CD4-positive, alpha-beta T cell (primary cell): Measurements from ENCODE around the gene TIMM10. TPM values are rescaled to one million over a fixed set of nuclear protein-coding genes. Genes with fewer than 3 reads are reported as not detected.
A peak's percentile ranks its signal among the peaks of the same experiment; 100 is the strongest.

ENCODE experiments used
- ATAC-seq: fragments of 200-7000 bp; cut with Tn5 transposase; one replicate; pipeline ENCODE4 v1.10.0; 2022; ENCODE audit warnings: mild to moderate bottlenecking; ENCODE audit not compliant: poor library complexity
- CTCF ChIA-PET: fragments of 350-600 bp; sonication (Branson Sonifier 250); formaldehyde crosslinking; loops from one replicate; lab custom pipeline; 2021; ENCODE audit warnings: antibody characterized with exemption, inconsistent platforms; lab: Charles Lee
- POLR2A ChIA-PET: fragments of 350-600 bp; sonication (Branson Sonifier 250); formaldehyde crosslinking; loops from one replicate; lab custom pipeline; 2021; ENCODE audit warnings: antibody characterized with exemption, inconsistent platforms; lab: Charles Lee
- DNase-seq, 14 experiments: peaks; one replicate each; pipeline ENCODE4 v3.0.0-alpha.2; 2013 to 2020; ENCODE audit warnings: mixed read lengths in 2 of 14
- H3K27ac ChIP-seq, 2 donors: one replicate each; pipeline versions ENCODE4 v1.5.1 to v1.7.0; 2013; ENCODE audit warnings: low read length in 2 of 2, low read depth in 1 of 2, mild to moderate bottlenecking in 1 of 2
- H3K27me3 ChIP-seq, 2 experiments: 1 replicate in 1 of 2; 2 replicates in 1 of 2; pipeline versions ENCODE4 v1.6.1 to v1.7.0; 2013; ENCODE audit warnings: low read length in 2 of 2, control low read depth in 1 of 2, mild to moderate bottlenecking in 1 of 2, moderate library complexity in 1 of 2; ENCODE audit not compliant: insufficient read depth in 2 of 2, control insufficient read depth in 1 of 2
- H3K36me3 ChIP-seq: one replicate; pipeline ENCODE4 v1.6.1; 2013; ENCODE audit warnings: low read length, control low read depth; ENCODE audit not compliant: insufficient read depth
- H3K4me1 ChIP-seq: one replicate; pipeline ENCODE4 v1.6.1; 2013; ENCODE audit warnings: low read length, control low read depth; ENCODE audit not compliant: insufficient read depth
- H3K4me3 ChIP-seq: one replicate; pipeline ENCODE4 v1.5.1; 2013; ENCODE audit warnings: mild to moderate bottlenecking, low read length, moderate library complexity
- H3K9me3 ChIP-seq, 2 experiments: 1 replicate in 1 of 2; 2 replicates in 1 of 2; pipeline versions ENCODE4 v1.6.1 to v1.7.0; 2013; ENCODE audit warnings: low read length in 2 of 2, mild to moderate bottlenecking in 2 of 2, control low read depth in 1 of 2, moderate library complexity in 1 of 2; ENCODE audit not compliant: control insufficient read depth in 1 of 2, insufficient read depth in 1 of 2
- H3K27ac Mint-ChIP-seq: one replicate; pipeline ENCODE4 v1.8.0; 2020; ENCODE audit warnings: mixed read lengths
- H3K27me3 Mint-ChIP-seq: one replicate; pipeline ENCODE4 v1.8.0; 2021; ENCODE audit warnings: mixed read lengths
- H3K36me3 Mint-ChIP-seq: one replicate; pipeline ENCODE4 v1.8.0; 2021; ENCODE audit warnings: low read depth, mixed read lengths
- H3K4me1 Mint-ChIP-seq: one replicate; pipeline ENCODE4 v1.8.0; 2021; ENCODE audit warnings: low read depth, mixed read lengths
- H3K4me3 Mint-ChIP-seq: one replicate; pipeline ENCODE4 v1.8.0; 2020; ENCODE audit warnings: mild to moderate bottlenecking, mixed read lengths
- H3K9me3 Mint-ChIP-seq: one replicate; pipeline ENCODE4 v1.8.0; 2020; ENCODE audit warnings: mixed read lengths
- CTCF ChIP-seq: fragments of 200-600 bp; IDR thresholded peaks from one replicate; pipeline ENCODE4 v1.8.0; 2022; ENCODE audit warnings: antibody characterized with exemption, mild to moderate bottlenecking
- intact Hi-C, 2 experiments: fragments of 100-400 bp; cut with DNase I in 1 of 2; cut with micrococcal nuclease in 1 of 2; formaldehyde crosslinking; loops; one replicate each; pipeline versions ENCODE4 v1.15.1 to v1.9.0; 2023 to 2025; cut with DNase I, micrococcal nuclease
- total RNA-seq, 174 experiments: library from RNA in 2 of 174; stranded (reverse) in 2 of 174; gene quantifications; one replicate each; pipeline ENCODE4 v1.2.3 and lab custom pipeline; 2021 to 2026

TIMM10 gene
- total RNA-seq, 2 experiments from 2014 or later: 28.0 TPM

- Mint-ChIP-seq H3K4me3 (no peak overlapping the region), H3K4me1 (peaks cover 6% of the 10 kb centered on the region), H3K27me3 (no peaks in the 10 kb centered on the region), H3K9me3 (no peaks in the 10 kb centered on the region), H3K36me3 (peaks cover 95% of the 10 kb centered on the region), H3K27ac (no peak overlapping the region)
- no peaks in the 10 kb centered on the region for H3K4me1 ChIP-seq
- CTCF ChIA-PET: interaction anchor here (2.4 kb wide), 1 partner anchor 16 kb away, joined by 5 read pairs; no protein-coding TSS in a partner anchor
- POLR2A ChIA-PET: no interaction called here
- intact Hi-C loops: no loop called here
- TF ChIP-seq CTCF: no peak
- ATAC-seq (no peak), DNase-seq (no peak)
- no peaks in the 10 kb centered on the region for H3K27me3 ChIP-seq
- no peak overlapping the region for H3K27ac ChIP-seq
- H3K9me3 ChIP-seq: no peaks in the 10 kb centered on the region
- peaks cover 87% of the 10 kb centered on the region for H3K36me3 ChIP-seq
- H3K4me3 ChIP-seq: no peak overlapping the region
These were observed 21.4 kb upstream of the TIMM10 start for GRCh38 chr11:57551941-57552340.

GRCh38 chr11:57549983-57550382 lies 19.4 kb upstream of the TIMM10 start:
- Histone ChIP-seq H3K36me3 (peaks cover 71% of the 10 kb centered on the region), H3K27me3 (no peaks in the 10 kb centered on the region), H3K9me3 (no peaks in the 10 kb centered on the region), H3K27ac (no peak overlapping the region), H3K4me3 (no peak overlapping the region), H3K4me1 (no peaks in the 10 kb centered on the region)
- DNase-seq (no peak), ATAC-seq (no peak)
- ChIA-PET POLR2A (no interaction called here), CTCF (no interaction called here)
- intact Hi-C loops: no loop called here
- no peaks in the 10 kb centered on the region for H3K9me3 Mint-ChIP-seq
- no peak overlapping the region for H3K4me3 Mint-ChIP-seq
- peak overlapping the region; percentile 49 for H3K27ac Mint-ChIP-seq
- peaks cover under 1% of the 10 kb centered on the region for H3K4me1 Mint-ChIP-seq
- H3K36me3 Mint-ChIP-seq: peaks cover 75% of the 10 kb centered on the region
- no peaks in the 10 kb centered on the region for H3K27me3 Mint-ChIP-seq
- TF ChIP-seq CTCF: no peak

GRCh38 chr11:57547854-57548377 lies 17.4 kb upstream of the TIMM10 start:
- ChIA-PET POLR2A (no interaction called here), CTCF (no interaction called here)
- peaks cover 50% of the 10 kb centered on the region for H3K36me3 ChIP-seq
- H3K36me3 Mint-ChIP-seq: peaks cover 54% of the 10 kb centered on the region
- H3K27me3 ChIP-seq: no peaks in the 10 kb centered on the region
- intact Hi-C loops: no loop called here
- no peak overlapping the region for H3K4me3 Mint-ChIP-seq
- no peaks in the 10 kb centered on the region for H3K27me3 Mint-ChIP-seq
- H3K4me3 ChIP-seq: no peak overlapping the region
- H3K4me1 Mint-ChIP-seq: no peaks in the 10 kb centered on the region
- peak in 1 of 14 experiments; percentile 20 for DNase-seq
- no peaks in the 10 kb centered on the region for H3K4me1 ChIP-seq
- no peak for TF ChIP-seq CTCF
- ATAC-seq: no peak
- H3K27ac Mint-ChIP-seq: no peak overlapping the region
- H3K27ac ChIP-seq: no peak overlapping the region
- H3K9me3 ChIP-seq: no peaks in the 10 kb centered on the region
- H3K9me3 Mint-ChIP-seq: no peaks in the 10 kb centered on the region
